Mesenchymal stem cell (in vitro differentiated cells and primary cell): ENCODE data around the gene LRRC74B.

ENCODE experiments used
- DNase-seq: peaks from one replicate; pipeline ENCODE4 v3.0.0-alpha.2; 2013
- H2AFZ ChIP-seq: one replicate; pipeline ENCODE4 v1.6.1; 2013; ENCODE audit warnings: low read depth, mild to moderate bottlenecking, control low read depth, inconsistent platforms, low read length, moderate library complexity
- H2AK5ac ChIP-seq: 2 replicates; pipeline ENCODE4 v1.6.1; 2013; ENCODE audit warnings: low read length, moderate library complexity, mild to moderate bottlenecking, inconsistent platforms; ENCODE audit not compliant: severe bottlenecking
- H2BK120ac ChIP-seq: one replicate; pipeline ENCODE4 v1.6.1; 2013; ENCODE audit warnings: low read depth, mild to moderate bottlenecking, inconsistent platforms, low read length, moderate library complexity
- H2BK12ac ChIP-seq, 2 experiments: one replicate each; pipeline ENCODE4 v1.6.1; 2013; ENCODE audit warnings: inconsistent platforms in 2 of 2, low read length in 2 of 2, mild to moderate bottlenecking in 2 of 2, moderate library complexity in 2 of 2, control low read depth in 1 of 2
- H2BK15ac ChIP-seq: one replicate; pipeline ENCODE4 v1.6.1; 2013; ENCODE audit warnings: mild to moderate bottlenecking, low read depth, inconsistent platforms; ENCODE audit not compliant: poor library complexity, severe bottlenecking
- H2BK5ac ChIP-seq: 2 replicates; pipeline ENCODE4 v1.6.1; 2013; ENCODE audit warnings: low read depth, mild to moderate bottlenecking, low read length, control low read depth, inconsistent platforms; ENCODE audit not compliant: poor library complexity, severe bottlenecking
- H3K14ac ChIP-seq, 2 experiments: one replicate each; pipeline ENCODE4 v1.6.1; 2013; ENCODE audit warnings: inconsistent platforms in 2 of 2, low read length in 2 of 2, control low read depth in 1 of 2, mild to moderate bottlenecking in 1 of 2, moderate library complexity in 1 of 2
- H3K18ac ChIP-seq, 2 experiments: one replicate each; pipeline ENCODE4 v1.6.1; 2013; ENCODE audit warnings: inconsistent platforms in 2 of 2, low read length in 2 of 2, control low read depth in 1 of 2, low read depth in 1 of 2, mild to moderate bottlenecking in 1 of 2
- H3K23ac ChIP-seq, 2 experiments: one replicate each; pipeline ENCODE4 v1.6.1; 2013; ENCODE audit warnings: inconsistent platforms in 2 of 2, low read length in 2 of 2, mild to moderate bottlenecking in 2 of 2, moderate library complexity in 2 of 2, control low read depth in 1 of 2
- H3K27ac ChIP-seq: 2 replicates; pipeline ENCODE4 v1.5.1; 2013; ENCODE audit warnings: mild to moderate bottlenecking, moderate library complexity, low read length, control low read depth, inconsistent platforms; ENCODE audit not compliant: poor library complexity, severe bottlenecking
- H3K27me3 ChIP-seq, 2 experiments: 2 replicates each; pipeline versions ENCODE4 v1.6.1 to v1.7.0; 2013; ENCODE audit warnings: low read length in 2 of 2, mild to moderate bottlenecking in 2 of 2, moderate library complexity in 2 of 2, control low read depth in 1 of 2, inconsistent platforms in 1 of 2; ENCODE audit not compliant: control insufficient read depth in 1 of 2, insufficient read depth in 1 of 2
- H3K36me3 ChIP-seq, 2 experiments: 2 replicates each; pipeline versions ENCODE4 v1.6.1 to v1.7.0; 2013; ENCODE audit warnings: low read length in 2 of 2, control low read depth in 1 of 2, inconsistent platforms in 1 of 2, low read depth in 1 of 2, mild to moderate bottlenecking in 1 of 2; ENCODE audit not compliant: insufficient read depth in 2 of 2, control insufficient read depth in 1 of 2
- H3K4ac ChIP-seq, 2 experiments: one replicate each; pipeline ENCODE4 v1.6.1; 2013; ENCODE audit warnings: inconsistent platforms in 2 of 2, low read length in 2 of 2, mild to moderate bottlenecking in 2 of 2, moderate library complexity in 2 of 2, control low read depth in 1 of 2, low read depth in 1 of 2
- H3K4me1 ChIP-seq: 2 replicates; pipeline ENCODE4 v1.6.1; 2013; ENCODE audit warnings: low read depth, low read length, control low read depth; ENCODE audit not compliant: control insufficient read depth, insufficient read depth
- H3K4me2 ChIP-seq: 2 replicates; pipeline ENCODE4 v1.6.1; 2013; ENCODE audit warnings: low read length, mild to moderate bottlenecking, inconsistent platforms; ENCODE audit not compliant: poor library complexity, severe bottlenecking
- H3K4me3 ChIP-seq, 2 experiments: 2 replicates each; pipeline versions ENCODE4 v1.5.1 to v1.7.0; 2013; ENCODE audit warnings: low read length in 2 of 2, mild to moderate bottlenecking in 2 of 2, control low read depth in 1 of 2, low read depth in 1 of 2; ENCODE audit not compliant: insufficient read depth in 1 of 2
- H3K79me1 ChIP-seq: replicated peaks from 2 replicates; pipeline ENCODE4 v1.6.1; 2013; ENCODE audit warnings: mild to moderate bottlenecking, control low read depth, low read length, inconsistent platforms; ENCODE audit not compliant: poor library complexity, severe bottlenecking
- H3K9ac ChIP-seq: 2 replicates; pipeline ENCODE4 v1.7.0; 2013; ENCODE audit warnings: mild to moderate bottlenecking, low read length, moderate library complexity
- H3K9me3 ChIP-seq: 2 replicates; pipeline ENCODE4 v1.7.0; 2013; ENCODE audit warnings: mild to moderate bottlenecking, low read length; ENCODE audit not compliant: control insufficient read depth
- H4K8ac ChIP-seq: one replicate; pipeline ENCODE4 v1.6.1; 2013; ENCODE audit warnings: inconsistent platforms, mild to moderate bottlenecking, low read length, moderate library complexity
- H4K91ac ChIP-seq: one replicate; pipeline ENCODE4 v1.6.1; 2013; ENCODE audit warnings: mild to moderate bottlenecking, low read length, inconsistent platforms
- WGBS: methylation state at CpG from one replicate; pipeline ENCODE4 v1.1.7; 2013; ENCODE audit warnings: mixed read lengths; 5-methylcytosine and 5-hydroxymethylcytosine counted together

Gene LRRC74B

GRCh38 chr22:21102659-21103267 is 57.0 kb downstream of the LRRC74B start:
- peak; percentile 69 for DNase-seq
- Histone ChIP-seq H2BK120ac (no peak overlapping the region), H3K4me2 (peak overlapping the region; percentile 35), H3K27me3 (peaks cover 0 to 4% of the 10 kb centered on the region in 2 experiments), H2BK12ac (peak overlapping the region in 1 of 2 experiments; percentile 12), H2BK15ac (no peak overlapping the region), H3K36me3 (peaks cover 0 to 3% of the 10 kb centered on the region in 2 experiments), H3K9me3 (no peaks in the 10 kb centered on the region), H3K18ac (peak overlapping the region in 1 of 2 experiments; percentile 61), H3K4ac (no peak overlapping the region), H4K91ac (no peak overlapping the region), H3K23ac (no peak overlapping the region), H3K79me1 (no peaks in the 10 kb centered on the region), H3K4me3 (peak overlapping the region in 1 of 2 experiments; percentile 45), H3K27ac (no peak overlapping the region), H2AK5ac (no peak overlapping the region), H3K9ac (no peak overlapping the region), H3K4me1 (peaks cover 10% of the 10 kb centered on the region), H2BK5ac (no peak overlapping the region), H2AFZ (peak overlapping the region; percentile 7), H3K14ac (no peak overlapping the region), H4K8ac (no peak overlapping the region)
- WGBS, result 2% methylated on average over 16 of the region's 17 CpGs

DNA sequence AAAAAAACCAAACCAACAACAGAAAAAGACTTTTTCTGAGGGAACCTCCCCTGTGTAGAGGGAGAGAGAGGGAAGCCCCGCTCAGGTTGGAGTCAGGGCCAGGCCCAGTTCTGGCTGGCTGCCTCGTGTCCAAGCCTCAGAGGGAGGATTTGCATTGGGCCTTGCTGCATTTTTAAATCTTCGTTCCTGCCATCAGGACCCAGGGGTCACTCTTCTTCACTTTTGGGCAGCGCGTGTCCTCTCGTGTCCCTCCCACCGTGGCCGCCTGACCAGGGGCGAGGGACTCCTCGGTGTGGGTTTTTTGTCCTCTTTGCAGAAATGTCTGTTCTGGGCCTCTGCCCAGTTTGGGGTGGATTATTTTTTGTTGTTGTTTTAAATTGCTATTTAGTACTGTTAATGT is 57.9 kb downstream of the LRRC74B start:
- no peak overlapping the region for H3K4ac ChIP-seq
- no peak overlapping the region for H2BK12ac ChIP-seq
- H2AK5ac ChIP-seq, result no peak overlapping the region
- no peak overlapping the region for H4K91ac ChIP-seq
- no peaks in the 10 kb centered on the region for H3K79me1 ChIP-seq
- no peak overlapping the region for H3K14ac ChIP-seq
- H3K9me3 ChIP-seq, result no peaks in the 10 kb centered on the region
- no peak overlapping the region for H2AFZ ChIP-seq
- H2BK120ac ChIP-seq, result no peak overlapping the region
- H3K4me2 ChIP-seq, result no peak overlapping the region
- no peak overlapping the region for H3K4me3 ChIP-seq
- no peak overlapping the region for H3K27ac ChIP-seq
- no peak overlapping the region for H3K18ac ChIP-seq
- peaks cover 0 to 4% of the 10 kb centered on the region in 2 experiments for H3K27me3 ChIP-seq
- H3K36me3 ChIP-seq, result peaks cover 0 to 3% of the 10 kb centered on the region in 2 experiments
- H4K8ac ChIP-seq, result no peak overlapping the region
- DNase-seq, result no peak
- H2BK15ac ChIP-seq, result no peak overlapping the region
- H3K23ac ChIP-seq, result no peak overlapping the region
- H3K9ac ChIP-seq, result no peak overlapping the region
- H3K4me1 ChIP-seq, result peaks cover 10% of the 10 kb centered on the region
- H2BK5ac ChIP-seq, result no peak overlapping the region
- WGBS, result 94% methylated on average over 10 of the region's 10 CpGs

- Histone ChIP-seq H3K36me3 (peaks cover 0 to 3% of the 10 kb centered on the region in 2 experiments), H4K8ac (no peak overlapping the region), H3K4me2 (no peak overlapping the region), H3K4ac (no peak overlapping the region), H2AFZ (no peak overlapping the region), H2AK5ac (no peak overlapping the region), H3K27ac (no peak overlapping the region), H2BK5ac (no peak overlapping the region), H4K91ac (no peak overlapping the region), H3K79me1 (no peaks in the 10 kb centered on the region), H3K9ac (no peak overlapping the region), H3K9me3 (no peaks in the 10 kb centered on the region), H2BK12ac (no peak overlapping the region), H3K27me3 (peaks cover 0 to 4% of the 10 kb centered on the region in 2 experiments), H2BK120ac (no peak overlapping the region), H3K14ac (no peak overlapping the region), H2BK15ac (no peak overlapping the region), H3K23ac (no peak overlapping the region), H3K18ac (no peak overlapping the region), H3K4me1 (peaks cover 10% of the 10 kb centered on the region), H3K4me3 (no peak overlapping the region)
- DNase-seq, result no peak
- WGBS, result 88% methylated on average over 2 of the region's 3 CpGs
Measured at GRCh38 chr22:21104126-21104691, 58.5 kb downstream of the LRRC74B start.

GRCh38 chr22:21105294-21105693 is 59.5 kb downstream of the LRRC74B start:
- no peak overlapping the region for H3K18ac ChIP-seq
- no peak overlapping the region for H4K8ac ChIP-seq
- no peaks in the 10 kb centered on the region for H3K79me1 ChIP-seq
- peaks cover 0 to 4% of the 10 kb centered on the region in 2 experiments for H3K27me3 ChIP-seq
- H3K36me3 ChIP-seq, result peaks cover 0 to 3% of the 10 kb centered on the region in 2 experiments
- H3K14ac ChIP-seq, result no peak overlapping the region
- H3K23ac ChIP-seq, result no peak overlapping the region
- H2BK12ac ChIP-seq, result no peak overlapping the region
- H4K91ac ChIP-seq, result no peak overlapping the region
- no peak overlapping the region for H3K4me3 ChIP-seq
- no peak for DNase-seq
- no peak overlapping the region for H3K9ac ChIP-seq
- no peak overlapping the region for H2AK5ac ChIP-seq
- no peak overlapping the region for H2BK5ac ChIP-seq
- no peak overlapping the region for H2BK120ac ChIP-seq
- no peak overlapping the region for H3K4ac ChIP-seq
- no peaks in the 10 kb centered on the region for H3K9me3 ChIP-seq
- H3K4me1 ChIP-seq, result peaks cover 10% of the 10 kb centered on the region
- 96% methylated on average over 1 of the region's 2 CpGs for WGBS
- no peak overlapping the region for H3K27ac ChIP-seq
- H3K4me2 ChIP-seq, result no peak overlapping the region
- no peak overlapping the region for H2BK15ac ChIP-seq
- no peak overlapping the region for H2AFZ ChIP-seq
